Mucosa of rectum (tissue), 2 donors: ENCODE measurements around the gene FFAR3.

Experiments used
- H3K27ac ChIP-seq, 2 donors: one replicate each; pipeline ENCODE4 v1.7.0; 2013; ENCODE audit warnings: inconsistent platforms in 2 of 2, low read depth in 2 of 2, low read length in 2 of 2
- H3K27me3 ChIP-seq, 2 donors: one replicate each; pipeline ENCODE4 v1.7.0; 2013; ENCODE audit warnings: low read length in 2 of 2; ENCODE audit not compliant: control insufficient read depth in 2 of 2, insufficient read depth in 2 of 2
- H3K36me3 ChIP-seq, 2 donors: one replicate each; pipeline ENCODE4 v1.7.0; 2013; ENCODE audit warnings: low read length in 2 of 2; ENCODE audit not compliant: control insufficient read depth in 2 of 2, insufficient read depth in 2 of 2
- H3K4me1 ChIP-seq, 2 donors: one replicate each; pipeline ENCODE4 v1.7.0; 2013; ENCODE audit warnings: low read length in 2 of 2, mild to moderate bottlenecking in 1 of 2; ENCODE audit not compliant: control insufficient read depth in 2 of 2, insufficient read depth in 2 of 2
- H3K4me3 ChIP-seq, 2 donors: one replicate each; pipeline ENCODE4 v1.7.0; 2013; ENCODE audit warnings: low read length in 2 of 2
- H3K9ac ChIP-seq, 2 donors: one replicate each; pipeline ENCODE4 v1.7.0; 2013; ENCODE audit warnings: low read length in 2 of 2, low read depth in 1 of 2, mild to moderate bottlenecking in 1 of 2
- H3K9me3 ChIP-seq, 2 donors: one replicate each; pipeline ENCODE4 v1.7.0; 2013; ENCODE audit warnings: low read length in 2 of 2; ENCODE audit not compliant: control insufficient read depth in 2 of 2
- donor health status: healthy.
- donor health status: Normal muscosa, but diverticular disease.

Gene FFAR3

DNA sequence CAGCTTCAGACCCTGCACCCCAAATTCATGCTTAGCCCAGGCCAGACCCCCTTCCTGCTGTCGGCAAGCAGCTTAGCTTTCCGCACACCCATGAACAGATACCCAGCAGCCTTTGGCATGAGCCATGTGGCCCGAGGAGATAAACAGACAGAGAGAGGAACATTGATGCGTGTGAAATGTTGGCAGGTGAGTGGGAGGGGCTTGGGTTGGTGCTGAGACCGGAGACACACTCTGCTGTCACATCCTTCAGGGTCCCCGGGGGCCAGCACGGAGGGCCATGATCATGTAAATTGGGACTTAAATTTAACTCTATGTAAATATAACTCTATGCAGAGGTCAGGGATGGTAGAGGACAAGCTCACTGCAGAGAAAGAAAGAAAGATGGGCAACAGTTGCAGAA is 27.8 kb upstream of the FFAR3 start:
- Histone ChIP-seq H3K27me3 (peaks cover 0 to 5% of the 10 kb centered on the region in 2 donors), H3K9me3 (no peaks in the 10 kb centered on the region), H3K4me3 (no peak overlapping the region), H3K27ac (no peak overlapping the region), H3K36me3 (no peaks in the 10 kb centered on the region), H3K4me1 (no peaks in the 10 kb centered on the region), H3K9ac (no peak overlapping the region)

DNA sequence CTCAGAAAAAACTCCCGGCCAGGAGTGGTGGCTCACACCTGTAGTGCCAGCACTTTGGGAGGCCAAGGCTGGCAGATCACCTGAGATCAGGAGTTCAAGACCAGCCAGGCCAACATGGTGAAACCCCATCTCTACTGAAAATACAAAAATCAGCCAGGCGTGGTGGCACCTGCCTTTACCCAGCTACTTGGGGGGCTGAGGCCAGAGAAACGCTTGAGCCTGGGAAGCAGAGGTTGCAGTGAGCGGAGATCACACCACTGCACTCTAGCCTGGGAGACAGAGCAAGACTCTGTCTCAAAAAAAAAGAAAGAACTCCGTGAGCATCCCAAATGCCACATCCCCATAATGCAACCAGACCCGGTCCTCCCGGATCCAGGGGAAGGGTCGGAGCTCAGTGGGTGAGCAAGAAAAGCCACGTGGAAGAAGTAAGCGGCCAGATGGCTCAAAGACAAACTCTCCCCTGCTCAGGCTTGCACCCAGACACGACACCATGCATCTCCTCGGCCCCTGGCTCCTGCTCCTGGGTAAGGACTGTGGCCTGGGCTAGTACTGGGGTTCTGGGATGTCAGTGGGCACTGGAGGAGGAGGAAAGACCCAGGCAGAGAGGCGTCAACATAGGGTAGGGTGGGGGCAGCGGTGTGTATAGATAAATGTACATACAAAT is 26.6 kb upstream of the FFAR3 start:
- Histone ChIP-seq H3K27me3 (peaks cover 0 to 5% of the 10 kb centered on the region in 2 donors), H3K9ac (no peak overlapping the region), H3K4me1 (no peaks in the 10 kb centered on the region), H3K4me3 (no peak overlapping the region), H3K27ac (no peak overlapping the region), H3K9me3 (no peaks in the 10 kb centered on the region), H3K36me3 (no peaks in the 10 kb centered on the region)

DNA sequence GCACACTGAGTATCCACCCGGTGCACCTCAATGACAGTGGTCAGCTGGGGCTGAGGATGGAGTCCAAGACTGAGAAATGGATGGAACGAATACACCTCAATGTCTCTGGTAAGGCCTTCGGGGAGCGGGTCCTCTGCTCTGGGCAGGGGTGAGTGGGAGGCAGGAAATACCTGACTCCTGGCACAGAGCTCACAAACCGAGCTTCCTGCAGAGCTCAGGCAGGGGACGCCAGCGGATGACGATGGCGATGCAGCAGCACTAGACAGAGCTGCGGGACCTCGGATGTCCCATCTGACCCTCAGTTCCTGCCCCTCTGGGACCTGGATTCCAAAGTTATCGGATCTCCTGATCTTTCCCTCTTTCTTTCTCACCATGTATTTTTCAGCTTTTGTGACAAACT is 25.4 kb upstream of the FFAR3 start:
- H3K4me1 ChIP-seq = no peaks in the 10 kb centered on the region
- no peak overlapping the region for H3K4me3 ChIP-seq
- peaks cover 0 to 5% of the 10 kb centered on the region in 2 donors for H3K27me3 ChIP-seq
- no peak overlapping the region for H3K9ac ChIP-seq
- no peaks in the 10 kb centered on the region for H3K9me3 ChIP-seq
- H3K36me3 ChIP-seq = no peaks in the 10 kb centered on the region
- no peak overlapping the region for H3K27ac ChIP-seq

DNA sequence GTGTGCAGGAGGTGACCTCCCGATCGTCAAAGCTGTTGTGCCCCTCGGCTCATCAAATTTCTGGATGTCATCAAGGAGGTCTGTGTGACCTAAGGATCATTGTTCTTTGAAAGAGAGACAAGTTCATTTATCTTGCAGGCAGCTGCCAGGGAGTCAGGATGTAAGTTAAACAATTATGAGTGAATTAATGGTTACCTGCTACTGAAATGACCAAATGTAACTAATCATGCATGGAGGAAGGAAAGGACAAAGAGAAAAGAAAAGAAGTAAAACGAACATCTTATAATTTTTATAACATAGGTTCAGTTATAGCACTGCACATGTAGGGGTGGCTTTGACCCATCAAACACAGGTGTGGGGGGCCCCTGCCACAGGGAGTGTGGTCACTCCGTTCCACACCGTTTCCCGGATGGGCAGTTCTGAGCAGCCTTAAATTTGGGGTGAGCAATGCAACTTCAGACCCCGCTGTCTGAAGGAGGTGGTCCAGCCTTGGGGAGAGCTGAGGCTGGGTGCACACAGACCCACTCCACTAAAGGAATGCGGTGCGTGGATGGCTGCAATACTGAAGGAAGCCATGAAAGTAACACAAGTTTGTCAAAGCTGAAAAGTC is 24.0 kb upstream of the FFAR3 start:
- Histone ChIP-seq H3K9me3 (no peaks in the 10 kb centered on the region), H3K4me3 (no peak overlapping the region), H3K9ac (no peak overlapping the region), H3K4me1 (no peaks in the 10 kb centered on the region), H3K27ac (no peak overlapping the region), H3K27me3 (peaks cover 0 to 5% of the 10 kb centered on the region in 2 donors), H3K36me3 (no peaks in the 10 kb centered on the region)

DNA sequence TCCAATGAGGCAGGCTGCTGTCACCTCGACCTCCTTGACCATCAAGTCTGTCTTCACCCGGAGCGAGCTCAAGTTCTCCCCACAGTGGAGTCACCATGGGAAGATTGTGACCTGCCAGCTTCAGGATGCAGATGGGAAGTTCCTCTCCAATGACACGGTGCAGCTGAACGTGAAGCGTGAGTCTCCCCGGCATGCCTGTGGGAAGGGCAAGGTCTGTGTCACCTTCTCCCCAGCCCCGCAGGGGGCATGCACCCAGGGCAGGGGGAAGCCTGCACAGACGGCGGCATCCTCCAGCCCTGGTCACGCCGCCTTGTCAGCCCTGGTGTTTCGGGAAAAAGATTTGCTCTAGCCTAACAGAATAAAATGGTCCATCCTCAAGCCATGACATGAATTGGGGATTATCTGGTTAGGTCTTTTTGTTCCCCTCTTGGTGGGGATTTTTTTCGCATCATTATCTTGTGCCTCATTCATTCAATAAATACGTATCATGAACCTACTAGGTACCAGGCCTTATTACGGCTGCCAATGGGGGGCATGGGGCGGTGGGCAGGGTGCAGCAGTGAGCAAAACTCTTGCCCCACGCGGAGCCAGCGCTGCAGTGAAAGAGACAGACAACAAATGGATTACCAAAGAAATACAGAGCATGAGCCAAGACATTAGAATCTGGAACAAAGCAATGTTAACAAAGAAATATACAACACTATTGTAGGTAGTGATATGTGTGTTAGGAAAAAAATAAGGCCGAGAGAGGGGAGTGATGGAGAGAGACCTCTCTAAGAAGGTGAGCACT is 21.9 kb upstream of the FFAR3 start:
- no peak overlapping the region for H3K4me3 ChIP-seq
- H3K9me3 ChIP-seq = no peaks in the 10 kb centered on the region
- peaks cover 0 to 6% of the 10 kb centered on the region in 2 donors for H3K27me3 ChIP-seq
- H3K36me3 ChIP-seq = no peaks in the 10 kb centered on the region
- H3K27ac ChIP-seq = no peak overlapping the region
- H3K4me1 ChIP-seq = no peaks in the 10 kb centered on the region
- H3K9ac ChIP-seq = no peak overlapping the region

DNA sequence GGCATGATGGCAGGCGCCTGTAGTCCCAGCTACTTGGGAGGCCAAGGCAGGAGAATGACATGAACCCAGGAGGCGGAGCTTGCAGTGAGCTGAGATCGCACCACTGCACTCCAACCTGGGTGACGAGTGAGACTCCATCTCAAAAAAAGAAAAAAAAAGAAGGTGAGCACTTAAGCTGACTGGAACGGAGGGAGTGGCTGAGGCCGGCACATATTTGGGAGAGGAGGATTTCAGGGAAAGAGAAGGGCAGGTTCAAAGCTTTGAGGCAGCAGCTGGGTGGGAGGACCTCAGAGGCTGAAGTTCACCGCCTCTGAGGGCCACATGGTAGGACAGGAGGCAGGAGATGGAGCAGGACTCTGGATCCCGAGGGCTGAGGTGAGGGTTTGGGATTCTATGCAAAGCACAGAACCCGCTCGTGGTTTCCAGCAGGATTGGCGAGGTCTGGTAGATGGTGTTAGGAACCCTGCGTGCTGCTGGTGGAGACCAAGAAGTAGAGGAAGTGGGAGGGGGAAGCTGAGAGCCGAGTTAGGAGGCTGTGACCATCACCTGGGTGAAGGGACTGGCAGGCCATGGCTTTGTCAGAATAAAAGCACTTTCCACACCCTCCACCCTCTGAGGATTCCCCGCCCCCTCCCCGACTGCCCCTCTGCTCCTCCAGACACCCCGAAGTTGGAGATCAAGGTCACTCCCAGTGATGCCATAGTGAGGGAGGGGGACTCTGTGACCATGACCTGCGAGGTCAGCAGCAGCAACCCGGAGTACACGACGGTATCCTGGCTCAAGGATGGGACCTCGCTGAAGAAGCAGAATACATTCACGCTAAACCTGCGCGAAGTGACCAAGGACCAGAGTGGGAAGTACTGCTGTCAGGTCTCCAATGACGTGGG is 20.9 kb upstream of the FFAR3 start:
- H3K9ac ChIP-seq = no peak overlapping the region
- H3K27ac ChIP-seq = no peak overlapping the region
- H3K4me3 ChIP-seq = no peak overlapping the region
- no peaks in the 10 kb centered on the region for H3K36me3 ChIP-seq
- H3K27me3 ChIP-seq = peaks cover 0 to 6% of the 10 kb centered on the region in 2 donors
- no peaks in the 10 kb centered on the region for H3K9me3 ChIP-seq
- H3K4me1 ChIP-seq = no peaks in the 10 kb centered on the region

DNA sequence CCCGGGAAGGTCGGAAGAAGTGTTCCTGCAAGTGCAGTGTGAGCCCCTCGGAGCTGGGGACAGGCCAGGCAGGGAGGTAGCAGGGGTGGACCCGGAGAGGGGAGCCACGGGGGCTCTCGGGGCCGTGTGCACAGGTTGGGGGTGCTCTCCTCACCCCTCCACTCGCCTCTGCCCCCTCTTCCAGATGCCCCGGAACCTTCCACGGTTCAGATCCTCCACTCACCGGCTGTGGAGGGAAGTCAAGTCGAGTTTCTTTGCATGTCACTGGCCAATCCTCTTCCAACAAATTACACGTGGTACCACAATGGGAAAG is 20.3 kb upstream of the FFAR3 start:
- H3K4me1 ChIP-seq = no peaks in the 10 kb centered on the region
- no peak overlapping the region for H3K9ac ChIP-seq
- no peak overlapping the region for H3K27ac ChIP-seq
- H3K36me3 ChIP-seq = no peaks in the 10 kb centered on the region
- H3K27me3 ChIP-seq = peaks cover 0 to 3% of the 10 kb centered on the region in 2 donors
- H3K9me3 ChIP-seq = no peaks in the 10 kb centered on the region
- H3K4me3 ChIP-seq = no peak overlapping the region

DNA sequence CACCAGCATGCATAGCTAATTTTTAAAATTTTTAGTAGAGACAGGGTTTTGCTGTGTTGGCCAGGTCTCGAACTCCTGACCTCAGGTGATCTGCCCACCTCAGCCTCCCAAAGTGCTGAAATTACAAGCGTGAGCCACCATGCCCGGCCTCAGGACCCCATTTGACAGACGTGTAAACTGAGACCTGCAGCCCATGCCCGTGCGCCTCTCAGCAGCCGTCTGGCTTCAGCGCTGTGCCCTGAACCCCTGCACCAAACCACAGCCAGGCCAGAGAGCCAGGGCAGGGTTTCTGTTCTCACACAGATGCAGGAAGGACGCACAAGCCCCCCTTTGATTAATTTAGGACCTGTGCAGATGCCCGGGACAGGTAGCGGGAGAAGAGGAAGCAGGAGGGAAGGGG is 17.8 kb upstream of the FFAR3 start:
- H3K4me1 ChIP-seq = no peaks in the 10 kb centered on the region
- H3K36me3 ChIP-seq = no peaks in the 10 kb centered on the region
- H3K27me3 ChIP-seq = peaks cover 0 to 5% of the 10 kb centered on the region in 2 donors
- no peak overlapping the region for H3K27ac ChIP-seq
- H3K9ac ChIP-seq = no peak overlapping the region
- H3K4me3 ChIP-seq = no peak overlapping the region
- H3K9me3 ChIP-seq = no peaks in the 10 kb centered on the region

DNA sequence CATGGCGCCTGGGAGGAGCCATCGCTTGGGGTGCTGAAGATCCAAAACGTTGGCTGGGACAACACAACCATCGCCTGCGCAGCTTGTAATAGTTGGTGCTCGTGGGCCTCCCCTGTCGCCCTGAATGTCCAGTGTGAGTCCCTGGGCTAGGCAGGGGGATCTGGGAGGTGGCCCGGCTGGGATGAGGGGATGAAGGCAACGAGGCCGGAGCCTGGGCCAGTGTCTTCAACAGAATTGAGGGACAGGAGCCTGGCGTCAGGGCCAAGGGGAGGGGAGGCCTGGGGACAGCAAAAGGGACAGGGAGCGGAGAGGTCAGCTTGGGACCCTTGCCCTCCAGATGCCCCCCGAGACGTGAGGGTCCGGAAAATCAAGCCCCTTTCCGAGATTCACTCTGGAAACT is 17.3 kb upstream of the FFAR3 start:
- no peak overlapping the region for H3K27ac ChIP-seq
- H3K4me3 ChIP-seq = no peak overlapping the region
- no peaks in the 10 kb centered on the region for H3K36me3 ChIP-seq
- H3K27me3 ChIP-seq = peaks cover 0 to 5% of the 10 kb centered on the region in 2 donors
- no peaks in the 10 kb centered on the region for H3K4me1 ChIP-seq
- H3K9me3 ChIP-seq = no peaks in the 10 kb centered on the region
- no peak overlapping the region for H3K9ac ChIP-seq
